ENCODE data around the gene RGS13. TPM values are rescaled to one million over a fixed set of nuclear protein-coding genes. Genes with fewer than 3 reads are reported as not detected.

The RGS13 gene
- total RNA-seq, 1 donor from 2014 or later: not detected

DNA sequence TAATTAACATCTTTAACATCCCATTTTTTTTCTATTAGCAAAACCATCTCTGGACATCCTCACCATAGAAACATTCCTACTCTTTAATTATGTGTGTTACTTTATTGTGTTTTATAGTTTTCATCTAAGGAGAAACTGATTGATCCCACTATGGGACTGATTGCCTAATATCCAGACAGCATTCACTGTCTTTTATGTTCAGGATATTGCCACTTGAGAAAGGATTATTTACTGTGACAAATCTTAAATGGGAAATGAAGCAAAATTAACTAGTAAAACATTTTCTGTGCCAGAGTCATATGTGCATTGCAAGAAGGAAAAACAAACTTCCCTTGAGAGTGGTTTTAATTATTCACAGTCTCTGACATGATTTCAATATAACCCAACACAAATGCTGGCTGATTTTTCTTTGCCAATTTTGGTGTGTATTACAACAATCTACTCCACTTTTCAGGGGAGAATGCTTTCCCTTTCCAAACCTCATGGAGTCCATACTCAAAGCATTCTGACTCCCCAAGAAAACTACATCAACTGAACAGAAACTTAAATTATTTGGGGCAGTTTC lies 15.8 kb upstream of the RGS13 start:
- Mint-ChIP-seq H3K27me3 (ENCODE audit: insufficient read depth, low read depth) (no peaks in the 10 kb centered on the region), H3K36me3 (no peaks in the 10 kb centered on the region), H3K4me1 (no peaks in the 10 kb centered on the region), H3K27ac (no peak overlapping the region), H3K4me3 (no peak overlapping the region), H3K9me3 (peaks cover 5% of the 10 kb centered on the region)
- Histone ChIP-seq H3K9ac (no peak overlapping the region), H3K4me2 (no peak overlapping the region), H3K9me3 (ENCODE audit: low read depth) (no peaks in the 10 kb centered on the region), H3K79me2 (ENCODE audit: low read depth) (no peaks in the 10 kb centered on the region), H3K27ac (no peak overlapping the region), H3K36me3 (no peaks in the 10 kb centered on the region), H3F3A (ENCODE audit: low read depth) (no peaks in the 10 kb centered on the region), H4K20me1 (ENCODE audit: low read depth) (no peaks in the 10 kb centered on the region), H2AFZ (replicated peaks) (no peak overlapping the region), H3K27me3 (no peaks in the 10 kb centered on the region), H3K4me1 (no peaks in the 10 kb centered on the region), H3K4me3 (no peak overlapping the region)
- DNase-seq (ENCODE audit: low spot score): no peak
- TF ChIP-seq CTCF (IDR thresholded peaks at IDR 0.05) (no peak), EZH2phosphoT487 (IDR thresholded peaks at IDR 0.05) (no peak), EZH2 (IDR thresholded peaks at IDR 0.05) (no peak)

- Histone ChIP-seq H3K27ac (no peak overlapping the region), H4K20me1 (ENCODE audit: low read depth) (no peaks in the 10 kb centered on the region), H3F3A (ENCODE audit: low read depth) (no peaks in the 10 kb centered on the region), H3K27me3 (no peaks in the 10 kb centered on the region), H2AFZ (replicated peaks) (no peak overlapping the region), H3K79me2 (ENCODE audit: low read depth) (no peaks in the 10 kb centered on the region), H3K9me3 (ENCODE audit: low read depth) (no peaks in the 10 kb centered on the region), H3K4me2 (no peak overlapping the region), H3K4me3 (no peak overlapping the region), H3K36me3 (no peaks in the 10 kb centered on the region), H3K4me1 (no peaks in the 10 kb centered on the region), H3K9ac (no peak overlapping the region)
- H3K36me3 Mint-ChIP-seq: no peaks in the 10 kb centered on the region
- TF ChIP-seq EZH2phosphoT487 (IDR thresholded peaks at IDR 0.05) (no peak), EZH2 (IDR thresholded peaks at IDR 0.05) (no peak), CTCF (IDR thresholded peaks at IDR 0.05) (no peak)
- no peak overlapping the region for H3K4me3 Mint-ChIP-seq
- peaks cover 3% of the 10 kb centered on the region for H3K9me3 Mint-ChIP-seq
- H3K4me1 Mint-ChIP-seq: peaks cover 3% of the 10 kb centered on the region
- no peaks in the 10 kb centered on the region for H3K27me3 Mint-ChIP-seq (ENCODE audit: insufficient read depth, low read depth)
- DNase-seq (ENCODE audit: low spot score): no peak
- no peak overlapping the region for H3K27ac Mint-ChIP-seq
Measured at GRCh38 chr1:192626366-192627179, 9.4 kb upstream of the RGS13 start.

- H3K4me1 ChIP-seq: peaks cover 5% of the 10 kb centered on the region
- H2AFZ ChIP-seq (replicated peaks): no peak overlapping the region
- peaks cover 6% of the 10 kb centered on the region for H3F3A ChIP-seq (ENCODE audit: low read depth)
- TF ChIP-seq EZH2 (IDR thresholded peaks at IDR 0.05) (no peak), CTCF (IDR thresholded peaks at IDR 0.05) (no peak), EZH2phosphoT487 (IDR thresholded peaks at IDR 0.05) (no peak)
- H3K36me3 ChIP-seq: no peaks in the 10 kb centered on the region
- no peak overlapping the region for H3K9ac ChIP-seq
- no peaks in the 10 kb centered on the region for H3K36me3 Mint-ChIP-seq
- H3K79me2 ChIP-seq (ENCODE audit: low read depth): no peaks in the 10 kb centered on the region
- H3K4me1 Mint-ChIP-seq: peaks cover 5% of the 10 kb centered on the region
- H3K27ac Mint-ChIP-seq: no peak overlapping the region
- H3K27me3 ChIP-seq: no peaks in the 10 kb centered on the region
- H3K9me3 ChIP-seq (ENCODE audit: low read depth): no peaks in the 10 kb centered on the region
- H3K4me3 Mint-ChIP-seq: no peak overlapping the region
- DNase-seq (ENCODE audit: low spot score): no peak
- H3K27me3 Mint-ChIP-seq (ENCODE audit: insufficient read depth, low read depth): peaks cover 2% of the 10 kb centered on the region
- no peaks in the 10 kb centered on the region for H4K20me1 ChIP-seq (ENCODE audit: low read depth)
- H3K4me3 ChIP-seq: no peak overlapping the region
- H3K9me3 Mint-ChIP-seq: no peaks in the 10 kb centered on the region
- H3K4me2 ChIP-seq: no peak overlapping the region
- no peak overlapping the region for H3K27ac ChIP-seq
Measured at GRCh38 chr1:192627901-192628300, 8.0 kb upstream of the RGS13 start.
